DND-41 (cell line): ENCODE measurements around the gene SPINDOC.

Source experiments
- ATAC-seq: fragments of 200-7000 bp; cut with Tn5 transposase; 3 replicates; pipeline ENCODE4 v1.9.1; 2021; ENCODE audit warnings: low read depth; ENCODE audit not compliant: insufficient read depth
- DNase-seq: peaks from one replicate; pipeline ENCODE4 v3.0.0-alpha.2; 2020
- H2AFZ ChIP-seq: 2 replicates; pipeline ENCODE4 v1.6.0; 2012; ENCODE audit warnings: low read depth, low read length
- H3K27ac ChIP-seq: 2 replicates; pipeline ENCODE4 v1.5.1; 2012; ENCODE audit warnings: low read length, inconsistent platforms
- H3K27me3 ChIP-seq: fragments of 200-600 bp; sonication (generic); 2 replicates; pipeline ENCODE4 v1.6.0; 2012; ENCODE audit warnings: low read length, mild to moderate bottlenecking, inconsistent platforms; ENCODE audit not compliant: insufficient read depth, poor library complexity
- H3K36me3 ChIP-seq: 2 replicates; pipeline ENCODE4 v1.5.1; 2012; ENCODE audit warnings: low read length, inconsistent platforms; ENCODE audit not compliant: insufficient read depth
- H3K4me1 ChIP-seq: 2 replicates; pipeline ENCODE4 v1.5.1; 2012; ENCODE audit warnings: mild to moderate bottlenecking, low read length; ENCODE audit not compliant: insufficient read depth
- H3K4me2 ChIP-seq: 2 replicates; pipeline ENCODE4 v1.6.0; 2012; ENCODE audit warnings: mild to moderate bottlenecking, moderate library complexity, low read length, inconsistent platforms; ENCODE audit not compliant: insufficient read depth
- H3K4me3 ChIP-seq, 2 experiments: fragments of 200-600 bp in 1 of 2; shearing (Covaris generic) in 1 of 2; 2 replicates each; pipeline ENCODE4 v1.5.1; 2012 to 2016; ENCODE audit warnings: inconsistent platforms in 2 of 2, low read length in 2 of 2, mild to moderate bottlenecking in 2 of 2, low read depth in 1 of 2, moderate library complexity in 1 of 2
- H3K79me2 ChIP-seq: 2 replicates; pipeline ENCODE4 v1.6.0; 2012; ENCODE audit warnings: low read length, inconsistent platforms; ENCODE audit not compliant: insufficient read depth
- H3K9ac ChIP-seq: 2 replicates; pipeline ENCODE4 v1.6.0; 2012; ENCODE audit warnings: low read depth, mild to moderate bottlenecking, inconsistent platforms, low read length, moderate library complexity
- H3K9me3 ChIP-seq: 2 replicates; pipeline ENCODE4 v1.5.1; 2012; ENCODE audit warnings: low read length, moderate library complexity, mild to moderate bottlenecking, inconsistent platforms; ENCODE audit not compliant: insufficient read depth, severe bottlenecking
- H4K20me1 ChIP-seq: 2 replicates; pipeline ENCODE4 v1.6.0; 2012; ENCODE audit warnings: low read length; ENCODE audit not compliant: insufficient read depth
- EZH2 ChIP-seq: IDR thresholded peaks from 3 replicates; pipeline ENCODE4 v1.6.1; 2012; ENCODE audit warnings: borderline replicate concordance, low read depth, mild to moderate bottlenecking, moderate library complexity, low read length, inconsistent platforms; ENCODE audit not compliant: severe bottlenecking
- TF ChIP-seq, protein P1 (sequence below): IDR thresholded peaks from 2 replicates; pipeline ENCODE4 v1.5.1; 2012; ENCODE audit warnings: borderline replicate concordance, low read length, moderate library complexity, mild to moderate bottlenecking; ENCODE audit not compliant: poor library complexity, severe bottlenecking; ENCODE audit errors: extremely low read depth

The SPINDOC gene

DNA sequence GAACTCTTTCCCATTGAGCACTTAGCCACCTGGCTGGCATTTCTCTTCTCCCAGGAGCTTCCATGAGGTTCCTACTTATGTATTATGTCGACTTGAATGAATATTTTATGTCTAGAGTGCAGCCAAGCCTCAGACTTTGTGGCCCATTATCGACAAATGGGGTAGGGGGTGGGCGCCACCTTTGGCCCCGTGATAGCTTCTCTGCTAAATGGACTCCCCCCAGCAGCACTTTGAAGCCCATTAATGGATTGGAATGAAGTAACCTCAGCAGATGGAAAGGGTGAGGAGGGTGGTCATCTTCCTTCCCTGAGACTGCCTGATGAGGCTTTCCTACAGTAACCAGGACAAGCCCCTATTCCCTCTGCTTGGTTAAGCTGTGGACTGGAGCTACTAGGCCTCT, 31.6 kb downstream of the SPINDOC start:
- Histone ChIP-seq H3K4me1 (peaks cover 37% of the 10 kb centered on the region), H3K9ac (no peak overlapping the region), H3K27me3 (no peaks in the 10 kb centered on the region), H3K36me3 (peaks cover 65% of the 10 kb centered on the region), H3K27ac (no peak overlapping the region), H3K79me2 (peaks cover 97% of the 10 kb centered on the region), H2AFZ (no peak overlapping the region), H3K9me3 (no peaks in the 10 kb centered on the region), H3K4me3 (no peak overlapping the region), H3K4me2 (no peak overlapping the region), H4K20me1 (peaks cover 79% of the 10 kb centered on the region)
- DNase-seq: no peak
- no peak for ATAC-seq
- no peak for TF ChIP-seq EZH2
- TF ChIP-seq, protein P1, sequence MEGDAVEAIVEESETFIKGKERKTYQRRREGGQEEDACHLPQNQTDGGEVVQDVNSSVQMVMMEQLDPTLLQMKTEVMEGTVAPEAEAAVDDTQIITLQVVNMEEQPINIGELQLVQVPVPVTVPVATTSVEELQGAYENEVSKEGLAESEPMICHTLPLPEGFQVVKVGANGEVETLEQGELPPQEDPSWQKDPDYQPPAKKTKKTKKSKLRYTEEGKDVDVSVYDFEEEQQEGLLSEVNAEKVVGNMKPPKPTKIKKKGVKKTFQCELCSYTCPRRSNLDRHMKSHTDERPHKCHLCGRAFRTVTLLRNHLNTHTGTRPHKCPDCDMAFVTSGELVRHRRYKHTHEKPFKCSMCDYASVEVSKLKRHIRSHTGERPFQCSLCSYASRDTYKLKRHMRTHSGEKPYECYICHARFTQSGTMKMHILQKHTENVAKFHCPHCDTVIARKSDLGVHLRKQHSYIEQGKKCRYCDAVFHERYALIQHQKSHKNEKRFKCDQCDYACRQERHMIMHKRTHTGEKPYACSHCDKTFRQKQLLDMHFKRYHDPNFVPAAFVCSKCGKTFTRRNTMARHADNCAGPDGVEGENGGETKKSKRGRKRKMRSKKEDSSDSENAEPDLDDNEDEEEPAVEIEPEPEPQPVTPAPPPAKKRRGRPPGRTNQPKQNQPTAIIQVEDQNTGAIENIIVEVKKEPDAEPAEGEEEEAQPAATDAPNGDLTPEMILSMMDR: no peak

DNA sequence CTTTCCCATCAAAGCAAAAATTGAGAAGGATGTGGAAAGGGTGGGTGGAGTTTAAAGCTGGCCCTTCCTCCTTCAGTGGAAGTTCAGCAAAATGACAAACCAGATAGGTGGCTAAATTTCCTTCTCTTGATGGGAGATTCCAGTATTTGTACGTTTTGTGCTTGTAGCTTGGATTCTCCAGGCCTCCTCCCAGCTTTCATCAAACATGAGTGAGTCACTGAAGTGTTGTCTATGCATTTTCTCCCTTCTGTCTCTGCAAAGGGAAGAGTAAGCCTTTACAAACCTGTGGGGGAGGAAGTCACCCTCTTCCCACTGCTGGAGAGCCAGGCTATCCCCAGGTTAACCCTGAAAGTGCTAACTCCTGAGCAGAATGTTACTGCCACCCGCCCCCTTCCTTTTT, 32.0 kb downstream of the SPINDOC start:
- Histone ChIP-seq H3K36me3 (peaks cover 65% of the 10 kb centered on the region), H4K20me1 (peaks cover 75% of the 10 kb centered on the region), H3K9me3 (no peaks in the 10 kb centered on the region), H3K4me1 (peaks cover 32% of the 10 kb centered on the region), H3K27me3 (no peaks in the 10 kb centered on the region), H3K9ac (no peak overlapping the region), H3K4me2 (no peak overlapping the region), H2AFZ (no peak overlapping the region), H3K27ac (no peak overlapping the region), H3K79me2 (peaks cover 95% of the 10 kb centered on the region), H3K4me3 (no peak overlapping the region)
- TF ChIP-seq, protein P1: no peak
- no peak for TF ChIP-seq EZH2
- DNase-seq (no peak), ATAC-seq (no peak)

DNA sequence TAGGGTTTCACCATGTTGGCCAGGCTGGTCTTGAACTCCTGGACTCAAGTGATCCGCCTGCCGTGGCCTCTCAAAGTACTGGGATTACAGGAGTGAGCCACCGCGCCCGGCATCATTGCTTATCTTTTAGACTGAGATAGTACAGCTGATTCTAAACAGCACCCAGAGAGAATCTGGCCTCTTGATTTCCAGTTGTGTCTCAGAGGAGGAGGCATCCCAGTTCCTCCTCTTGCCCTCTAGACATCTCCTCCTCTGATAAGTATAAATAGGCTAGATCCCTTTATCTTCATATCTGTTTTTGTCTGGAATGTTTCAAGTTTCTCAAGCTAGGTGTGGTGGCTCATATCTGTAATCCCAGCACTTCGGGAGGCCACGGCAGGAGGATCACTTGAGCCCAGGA, 32.7 kb downstream of the SPINDOC start:
- H3K9me3 ChIP-seq: no peaks in the 10 kb centered on the region
- peaks cover 63% of the 10 kb centered on the region for H3K36me3 ChIP-seq
- no peak overlapping the region for H3K4me3 ChIP-seq
- H3K4me1 ChIP-seq: peaks cover 31% of the 10 kb centered on the region
- H3K9ac ChIP-seq: no peak overlapping the region
- no peaks in the 10 kb centered on the region for H3K27me3 ChIP-seq
- ATAC-seq (no peak), DNase-seq (no peak)
- TF ChIP-seq, protein P1: no peak
- no peak for TF ChIP-seq EZH2
- H3K4me2 ChIP-seq: no peak overlapping the region
- no peak overlapping the region for H2AFZ ChIP-seq
- H4K20me1 ChIP-seq: peaks cover 72% of the 10 kb centered on the region
- H3K79me2 ChIP-seq: peaks cover 95% of the 10 kb centered on the region
- H3K27ac ChIP-seq: no peak overlapping the region

DNA sequence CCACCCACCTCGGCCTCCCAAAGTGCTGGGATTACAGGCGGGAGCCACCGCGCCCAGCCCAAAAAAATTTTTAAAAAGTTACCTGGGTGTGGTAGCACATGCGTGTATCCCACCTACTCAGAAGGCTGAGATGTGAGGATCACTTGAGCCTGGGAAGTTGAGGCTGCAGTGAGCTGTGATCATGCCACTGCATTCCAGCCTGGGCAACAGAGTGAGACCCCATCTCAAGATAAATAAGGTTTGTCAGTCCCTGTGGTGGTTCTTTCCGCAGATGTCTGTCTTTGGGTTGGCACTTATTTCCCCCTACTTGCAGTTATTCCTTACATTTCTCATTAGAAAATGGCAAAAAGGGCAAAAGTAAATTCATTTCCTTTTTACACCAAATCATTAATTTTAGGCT, 33.6 kb downstream of the SPINDOC start:
- Histone ChIP-seq H2AFZ (no peak overlapping the region), H3K9ac (no peak overlapping the region), H3K9me3 (no peaks in the 10 kb centered on the region), H3K27ac (no peak overlapping the region), H3K4me1 (peaks cover 31% of the 10 kb centered on the region), H3K36me3 (peaks cover 60% of the 10 kb centered on the region), H4K20me1 (peaks cover 68% of the 10 kb centered on the region), H3K79me2 (peaks cover 95% of the 10 kb centered on the region), H3K4me2 (no peak overlapping the region), H3K27me3 (no peaks in the 10 kb centered on the region), H3K4me3 (no peak overlapping the region)
- no peak for DNase-seq
- TF ChIP-seq EZH2: no peak
- TF ChIP-seq, protein P1: no peak
- no peak for ATAC-seq
